Globus pallidus (tissue), 1 donor: ENCODE data around the gene BNC1.

Experiments
- DNase-seq: peaks from one replicate; pipeline ENCODE4 v3.0.0-alpha.2; 2015; ENCODE audit warnings: low spot score

BNC1 gene

GRCh38 chr15:83284559-83285283, at the start of gene BNC1:
Gene BNC1 (minus strand): TSS chr15:83284664. CDS start chr15:83284628, 36 bp downstream.
- no peak for DNase-seq

GRCh38 chr15:83327041-83327440, 42.6 kb upstream of the BNC1 start:
- no peak for DNase-seq

- no peak for DNase-seq
These were observed 40.3 kb upstream of the BNC1 start for GRCh38 chr15:83324799-83325198.

GRCh38 chr15:83323296-83323711, 38.8 kb upstream of the BNC1 start:
- no peak for DNase-seq

- DNase-seq = no peak
These were observed 38.2 kb upstream of the BNC1 start for GRCh38 chr15:83322691-83323090.

- no peak for DNase-seq
These were observed 37.6 kb upstream of the BNC1 start for GRCh38 chr15:83322061-83322460.

GRCh38 chr15:83320844-83321243, 36.4 kb upstream of the BNC1 start:
- DNase-seq = no peak

GRCh38 chr15:83320404-83320803, 35.9 kb upstream of the BNC1 start:
- no peak for DNase-seq

GRCh38 chr15:83319771-83320170, 35.3 kb upstream of the BNC1 start:
- DNase-seq = no peak

GRCh38 chr15:83318861-83319415, 34.5 kb upstream of the BNC1 start:
- DNase-seq = no peak

- DNase-seq = no peak
These were observed 33.6 kb upstream of the BNC1 start for GRCh38 chr15:83318036-83318435.

- no peak for DNase-seq
These were observed 27.6 kb upstream of the BNC1 start for GRCh38 chr15:83312071-83312470.

GRCh38 chr15:83310521-83311456, 26.3 kb upstream of the BNC1 start:
- DNase-seq = no peak

GRCh38 chr15:83308671-83309070, 24.2 kb upstream of the BNC1 start:
- DNase-seq = no peak

GRCh38 chr15:83306561-83306960, 22.1 kb upstream of the BNC1 start:
- no peak for DNase-seq

- DNase-seq = no peak
These were observed 21.3 kb upstream of the BNC1 start for GRCh38 chr15:83305704-83306291.

- DNase-seq = no peak
These were observed 20.6 kb upstream of the BNC1 start for GRCh38 chr15:83304861-83305703.

- DNase-seq = no peak
These were observed 19.1 kb upstream of the BNC1 start for GRCh38 chr15:83303535-83303934.

- no peak for DNase-seq
These were observed 16.4 kb upstream of the BNC1 start for GRCh38 chr15:83300826-83301225.

GRCh38 chr15:83299462-83299861, 15.0 kb upstream of the BNC1 start:
- DNase-seq = no peak

GRCh38 chr15:83295417-83295816, 11.0 kb upstream of the BNC1 start:
- no peak for DNase-seq

- no peak for DNase-seq
These were observed 8.7 kb upstream of the BNC1 start for GRCh38 chr15:83293201-83293600.
